ENCODE data around the gene PLPPR1.
"Not testable (repeated sequence)": the region's sequence is repeated elsewhere in the genome, so short reads cannot be mapped to it uniquely, and the experiment has no call there.

PLPPR1 gene

DNA sequence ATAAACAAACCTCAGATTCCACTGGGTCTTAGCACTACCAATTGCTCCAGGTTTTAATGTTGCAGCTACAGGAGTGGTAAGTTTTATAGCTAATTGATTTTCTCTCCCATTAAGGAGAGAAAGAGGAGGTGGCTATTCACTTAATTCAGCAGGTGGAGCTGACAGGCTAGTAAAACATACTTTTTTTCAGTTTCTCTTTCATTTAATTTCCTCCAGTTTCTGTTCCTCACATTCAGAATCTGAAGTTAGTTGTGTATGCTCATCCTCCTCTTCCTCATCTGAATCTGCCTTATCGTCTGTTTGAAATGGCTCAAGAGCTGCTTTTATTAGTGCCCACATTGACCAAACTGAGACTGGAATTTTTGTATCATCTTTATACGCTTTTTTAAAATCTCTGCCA, 98.0 kb downstream of the PLPPR1 start:
- no peak for DNase-seq (ENCODE audit: low spot score)

DNA sequence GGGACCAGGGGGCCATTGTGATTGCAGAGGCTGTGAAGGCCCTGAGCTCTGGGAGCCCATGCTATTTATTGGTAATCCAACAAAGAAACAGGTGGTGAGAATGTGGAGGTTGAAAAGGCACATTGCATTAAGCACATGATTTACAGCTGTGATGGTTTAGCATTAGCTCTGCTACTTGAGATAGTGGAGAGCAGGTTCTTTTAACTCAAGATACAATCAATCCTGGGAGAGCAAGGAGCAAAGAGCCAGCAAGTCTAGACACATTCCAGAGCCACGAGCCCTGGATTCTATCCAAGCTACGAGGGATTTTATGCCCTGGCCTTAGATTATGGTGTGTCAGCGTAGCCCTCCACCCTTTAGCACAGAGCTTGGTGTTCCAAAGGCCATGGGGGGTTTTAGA, 98.8 kb downstream of the PLPPR1 start:
- not testable (repeated sequence) for DNase-seq (ENCODE audit: low spot score)

DNA sequence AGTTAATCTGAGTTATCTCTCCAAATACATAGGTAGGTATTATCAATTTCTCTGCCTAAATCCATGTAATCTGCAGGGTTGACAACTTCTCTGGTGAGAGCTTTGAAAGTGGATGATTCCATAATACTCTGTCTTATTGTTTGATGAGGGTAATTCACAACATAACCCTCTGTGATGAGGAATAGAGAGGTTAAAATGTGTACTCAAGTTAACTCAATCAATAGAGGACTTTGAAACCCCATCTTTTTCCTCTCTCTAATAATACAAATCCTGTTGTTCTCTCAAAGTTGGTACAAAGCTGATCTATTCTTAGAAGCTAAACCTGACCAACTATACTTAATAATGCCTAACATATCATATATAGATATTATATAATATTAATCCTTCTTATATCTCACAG, 100.1 kb downstream of the PLPPR1 start:
- no peak for DNase-seq (ENCODE audit: low spot score)

DNA sequence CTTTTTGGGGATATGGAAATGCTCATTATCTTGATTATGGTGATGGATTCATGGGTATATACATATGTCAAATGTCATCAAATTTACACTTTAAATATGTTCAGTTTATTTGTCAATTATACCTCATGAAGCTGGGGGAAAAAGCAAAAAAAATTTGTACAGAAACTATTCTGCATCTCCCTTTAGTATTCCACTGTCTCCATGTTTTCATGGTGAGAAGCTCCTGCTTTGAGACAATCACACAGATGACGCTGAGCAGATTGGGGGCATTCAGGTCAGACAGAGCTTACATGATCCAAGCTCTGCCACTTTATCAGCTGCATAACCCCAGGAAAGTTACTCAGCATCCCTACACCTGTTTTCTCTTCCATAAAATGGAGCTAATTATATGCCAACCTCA, 101.5 kb downstream of the PLPPR1 start:
- DNase-seq (ENCODE audit: low spot score), result no peak

DNA sequence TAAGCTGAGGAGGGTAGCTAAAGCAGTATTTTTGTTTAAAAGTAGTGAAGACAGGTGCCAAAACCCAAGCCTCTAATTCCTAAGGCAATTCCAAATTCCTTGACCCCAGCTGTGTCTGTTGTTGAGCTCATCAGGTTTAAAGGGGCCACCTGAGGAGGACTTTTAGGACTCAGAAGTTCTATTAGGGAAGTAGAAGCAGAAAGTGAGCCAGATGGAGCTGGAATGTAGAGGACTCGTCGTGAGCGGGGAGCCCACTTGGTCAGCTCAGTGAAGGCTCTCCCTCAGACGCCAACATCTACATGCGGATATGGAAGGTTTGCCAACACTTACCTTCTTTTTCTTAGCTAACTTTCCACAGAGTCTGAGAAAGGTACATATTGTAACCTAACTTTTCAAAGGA, 102.8 kb downstream of the PLPPR1 start:
- DNase-seq (ENCODE audit: low spot score), result no peak

DNA sequence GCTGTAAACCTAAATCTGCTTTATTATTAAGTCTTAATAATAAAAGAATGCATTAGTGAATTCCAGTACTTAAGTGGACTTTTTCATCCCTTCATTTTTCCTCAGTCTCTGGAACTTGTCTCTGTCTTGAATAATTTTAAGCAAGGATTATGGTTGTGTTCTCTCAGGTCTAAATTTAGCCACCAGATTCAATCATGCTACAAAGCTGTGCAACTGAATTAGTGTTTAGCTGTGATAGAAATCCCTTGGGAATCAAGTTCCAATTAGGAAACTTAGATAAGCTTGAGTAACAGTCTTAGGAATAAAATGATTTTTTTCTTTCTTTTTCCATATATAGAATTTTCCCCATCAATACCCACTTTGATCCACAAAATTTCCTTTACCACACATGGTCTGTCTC, 104.3 kb downstream of the PLPPR1 start:
- no peak for DNase-seq (ENCODE audit: low spot score)

DNA sequence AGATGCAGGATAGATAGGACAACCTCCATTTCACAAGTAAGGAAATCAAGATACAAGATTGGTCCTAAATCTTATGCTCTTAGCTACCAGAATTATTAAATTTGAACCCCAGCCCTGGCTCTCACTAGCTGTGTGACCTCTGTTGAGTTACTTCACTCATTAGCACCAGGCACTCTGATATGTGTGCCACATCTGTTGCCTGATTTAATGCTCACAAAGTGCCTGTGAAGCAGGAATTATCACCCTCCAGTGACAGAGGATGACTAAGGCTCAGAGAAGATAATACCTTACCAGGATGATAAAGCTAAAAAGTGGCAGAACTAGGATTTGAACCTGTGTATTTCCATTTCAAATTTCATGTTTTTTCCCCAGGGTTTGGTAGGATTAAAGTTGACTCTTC, 110.0 kb downstream of the PLPPR1 start:
- DNase-seq (ENCODE audit: low spot score), result no peak

DNA sequence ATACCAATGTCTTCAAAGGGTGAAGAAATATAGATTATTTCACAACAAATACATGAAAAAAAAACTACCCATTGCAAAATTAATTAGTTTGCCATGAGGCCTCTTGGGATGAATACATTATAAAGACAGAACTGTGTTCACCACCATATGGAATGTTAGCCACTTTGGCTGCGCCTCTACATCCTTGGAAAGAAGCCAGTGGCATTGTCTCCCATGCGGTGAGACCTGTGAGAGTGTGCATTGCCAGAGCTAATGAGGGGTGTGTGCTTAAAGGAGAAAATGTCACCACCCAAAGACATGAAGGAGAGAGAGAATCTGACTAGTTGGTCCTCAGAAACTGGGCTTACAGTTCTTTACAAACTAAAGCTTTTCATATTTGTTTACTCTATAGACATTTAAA, 110.6 kb downstream of the PLPPR1 start:
- peak; percentile 19 for DNase-seq (ENCODE audit: low spot score)

DNA sequence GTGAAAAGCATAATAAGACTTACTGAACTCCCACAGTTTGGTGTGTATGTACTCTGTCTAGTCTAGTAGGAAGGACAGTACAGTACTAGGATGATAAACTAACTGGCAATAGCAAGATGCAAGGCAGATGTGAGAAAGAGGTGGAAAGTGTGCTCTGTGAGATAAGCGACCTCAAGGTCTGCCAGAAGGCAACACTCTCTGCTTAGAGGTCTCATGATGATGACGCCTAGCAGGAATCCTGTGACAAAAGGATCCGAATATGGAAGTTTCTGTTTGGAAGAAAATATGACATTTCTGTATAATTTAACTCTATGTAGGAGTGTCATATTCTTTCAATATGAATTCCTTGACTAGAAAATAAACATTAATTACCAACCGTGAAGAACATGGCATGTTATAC, 112.2 kb downstream of the PLPPR1 start:
- no peak for DNase-seq (ENCODE audit: low spot score)

DNA sequence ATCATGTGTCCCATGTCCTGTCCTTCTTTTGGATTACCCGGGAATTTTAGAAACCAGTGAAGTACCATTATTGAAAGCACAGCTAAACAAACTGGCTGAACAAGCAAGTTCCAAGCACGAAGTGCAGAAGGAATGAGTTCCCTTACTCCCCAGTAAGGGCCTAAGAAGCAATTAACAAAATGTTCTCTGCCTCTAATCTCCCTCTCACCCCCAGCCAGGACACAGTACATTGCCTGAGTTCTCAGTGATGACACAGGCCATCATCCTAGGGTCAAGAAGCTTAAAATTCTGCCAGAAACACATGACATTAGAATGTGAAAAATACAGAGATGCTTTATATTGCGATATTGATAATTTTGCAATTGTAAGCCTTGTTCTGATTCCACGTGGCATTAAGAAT, 118.0 kb downstream of the PLPPR1 start:
- DNase-seq (ENCODE audit: low spot score), result no peak

DNA sequence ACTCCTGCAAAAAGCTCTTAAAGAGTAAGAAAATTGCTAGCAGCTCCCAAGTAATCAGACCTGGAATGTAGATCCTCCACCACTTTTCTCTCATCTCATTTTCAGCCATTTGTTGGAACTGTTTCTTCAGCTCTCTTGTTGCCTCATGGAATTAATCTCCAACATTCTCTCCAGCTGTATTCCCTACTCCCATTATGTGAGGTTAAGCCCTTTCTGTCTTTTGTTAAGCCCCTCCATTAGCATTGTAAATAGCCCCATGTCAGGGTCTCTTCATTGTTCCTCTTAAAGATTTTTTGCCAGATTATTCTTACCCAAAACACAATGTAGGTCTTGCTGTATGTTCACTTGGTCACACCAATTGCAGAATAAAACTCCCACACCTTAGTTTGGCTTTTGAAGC, 119.8 kb downstream of the PLPPR1 start:
- no peak for DNase-seq (ENCODE audit: low spot score)

DNA sequence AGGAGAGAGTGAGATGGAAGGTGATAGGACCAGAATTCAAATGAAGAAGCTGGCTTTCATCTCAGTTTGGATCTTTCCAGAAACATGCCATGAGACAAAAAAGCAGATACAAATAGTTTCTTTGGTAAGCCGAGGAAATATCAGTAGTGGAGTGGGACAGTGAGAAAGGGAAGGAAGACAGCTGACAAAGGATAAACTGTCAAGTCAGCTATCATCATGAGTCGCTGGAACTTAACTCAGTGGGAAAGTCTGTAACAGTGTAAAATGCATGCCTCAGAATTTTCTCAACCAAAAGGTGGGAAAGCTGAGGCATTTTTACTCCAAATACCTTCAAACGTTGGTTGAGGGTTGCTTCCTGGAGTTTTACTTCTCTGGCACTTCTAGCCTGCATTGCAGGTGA, 129.8 kb downstream of the PLPPR1 start:
- DNase-seq (ENCODE audit: low spot score), result no peak

DNA sequence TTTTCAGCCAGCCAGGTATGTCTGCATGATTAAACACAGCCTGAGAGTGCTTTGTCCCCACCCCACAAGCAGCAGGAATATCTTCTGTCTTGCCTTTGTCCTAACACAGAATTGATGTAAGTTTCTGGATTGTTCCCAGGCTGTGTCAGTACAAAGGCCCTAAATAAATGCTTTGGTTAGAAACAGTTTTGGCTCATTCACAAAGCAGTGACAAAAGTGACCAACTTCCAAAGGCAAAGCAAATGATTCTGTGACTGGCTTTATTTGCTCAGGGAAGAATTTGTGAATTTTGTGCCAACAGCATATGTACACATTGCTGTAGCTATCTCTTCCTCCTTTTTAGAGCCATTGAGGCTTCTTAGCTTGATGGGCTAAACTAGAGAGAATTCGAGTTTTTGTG, 133.7 kb downstream of the PLPPR1 start:
- no peak for DNase-seq (ENCODE audit: low spot score)

DNA sequence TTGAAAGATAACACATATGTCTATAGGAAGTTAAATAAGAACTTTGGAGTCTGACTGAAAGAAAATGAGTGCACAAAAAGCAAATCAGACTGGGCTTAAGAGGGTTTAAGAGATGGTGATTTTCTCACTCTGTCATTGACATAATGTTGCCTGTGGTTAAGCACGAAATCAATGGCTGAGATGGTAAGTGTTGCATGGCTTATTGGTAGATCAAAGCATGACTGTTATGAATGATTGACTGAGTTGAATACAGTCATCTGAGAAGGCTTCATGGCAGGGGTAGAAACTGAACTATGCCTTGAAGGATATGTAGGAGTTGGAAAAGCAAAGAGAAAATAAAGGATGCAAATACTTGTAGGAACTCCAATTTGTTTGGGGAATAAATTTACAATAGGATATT, 136.6 kb downstream of the PLPPR1 start:
- no peak for DNase-seq (ENCODE audit: low spot score)

DNA sequence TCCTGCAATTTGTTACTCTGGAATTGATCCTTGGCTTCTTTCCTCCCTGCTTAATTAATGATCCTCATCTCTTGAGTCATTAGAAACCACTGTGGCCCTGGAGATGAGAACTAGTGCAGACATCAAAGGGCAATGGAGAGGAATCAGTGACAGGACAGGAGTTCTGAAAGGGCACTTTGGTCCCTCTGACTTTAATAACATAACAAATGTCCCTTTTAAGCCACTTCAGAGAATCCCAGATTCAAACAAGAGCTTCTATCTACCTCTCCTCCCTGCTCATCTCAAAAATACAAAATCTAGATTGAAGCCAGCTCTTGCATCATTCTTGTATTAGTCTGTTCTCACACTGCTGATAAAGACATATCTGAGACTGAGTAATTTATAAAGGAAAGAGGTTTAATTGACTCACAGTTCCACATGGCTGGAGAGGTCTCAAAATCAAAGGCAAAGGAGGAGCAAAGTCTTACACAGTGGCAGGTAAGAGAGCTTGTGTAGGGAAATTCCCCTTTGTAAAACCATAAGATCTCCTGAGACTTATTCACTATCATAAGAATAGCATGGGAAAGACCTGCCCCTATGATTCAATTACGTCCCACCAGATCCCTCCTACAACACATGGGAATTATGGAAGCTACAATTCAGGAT, 139.1 kb downstream of the PLPPR1 start:
- no peak for DNase-seq (ENCODE audit: low spot score)

DNA sequence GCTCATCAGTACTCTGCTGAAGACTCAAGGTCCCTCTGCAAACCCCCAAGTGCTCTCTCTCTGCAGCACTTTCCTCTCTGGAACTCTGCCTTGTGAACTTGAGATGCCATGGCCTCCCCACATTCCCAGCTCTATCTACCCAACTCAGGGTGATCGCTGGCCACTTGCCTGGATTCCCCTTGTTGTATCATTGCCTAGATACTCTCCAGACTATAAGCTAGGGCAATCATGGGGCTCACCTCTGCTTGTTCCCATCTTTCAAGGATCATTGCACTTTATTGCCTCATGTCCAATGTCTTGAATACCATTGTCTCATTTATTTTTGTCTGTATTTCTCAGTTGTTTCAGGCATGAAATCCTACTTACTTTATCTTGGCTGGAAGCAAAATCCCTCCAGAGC, 144.1 kb downstream of the PLPPR1 start:
- no peak for DNase-seq (ENCODE audit: low spot score)

DNA sequence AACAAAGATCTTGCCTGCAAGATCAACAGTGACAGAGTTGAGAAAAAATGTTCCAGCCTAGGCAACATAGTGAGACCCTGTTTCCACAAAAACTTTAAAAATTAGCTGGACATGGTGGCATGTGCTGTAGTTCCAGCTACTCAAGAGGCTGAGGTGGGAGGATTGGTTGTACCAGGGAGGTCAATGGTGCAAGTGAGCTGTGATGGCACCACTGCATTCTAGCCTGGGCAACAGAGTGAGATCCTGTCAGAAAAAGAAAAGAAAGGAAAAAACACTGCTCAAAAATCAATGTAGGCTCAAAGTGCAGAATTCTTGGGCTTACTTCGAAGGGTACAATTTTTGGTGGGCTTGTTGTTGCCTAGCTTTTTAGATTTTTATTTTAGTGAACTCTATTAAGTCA, 145.4 kb downstream of the PLPPR1 start:
- no peak for DNase-seq (ENCODE audit: low spot score)

DNA sequence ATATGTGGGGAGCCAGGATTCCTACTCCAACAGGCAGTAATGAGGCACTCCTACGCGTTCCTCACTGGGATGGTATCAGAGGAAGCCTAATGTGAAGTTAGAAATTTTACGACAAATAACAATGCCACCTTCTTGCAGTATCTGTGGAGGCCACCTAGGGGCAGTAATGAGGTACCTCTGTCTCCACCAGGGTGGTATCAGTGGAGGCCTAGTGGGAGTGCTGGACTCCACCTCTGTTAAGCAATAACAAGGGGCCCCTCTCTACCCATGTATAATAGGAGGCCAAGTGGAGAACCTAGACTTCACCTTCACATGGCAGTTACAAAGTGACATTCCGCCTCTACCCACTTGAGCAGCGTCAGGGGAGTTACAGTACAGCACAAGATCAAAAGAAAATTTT, 147.9 kb downstream of the PLPPR1 start:
- no peak for DNase-seq (ENCODE audit: low spot score)

DNA sequence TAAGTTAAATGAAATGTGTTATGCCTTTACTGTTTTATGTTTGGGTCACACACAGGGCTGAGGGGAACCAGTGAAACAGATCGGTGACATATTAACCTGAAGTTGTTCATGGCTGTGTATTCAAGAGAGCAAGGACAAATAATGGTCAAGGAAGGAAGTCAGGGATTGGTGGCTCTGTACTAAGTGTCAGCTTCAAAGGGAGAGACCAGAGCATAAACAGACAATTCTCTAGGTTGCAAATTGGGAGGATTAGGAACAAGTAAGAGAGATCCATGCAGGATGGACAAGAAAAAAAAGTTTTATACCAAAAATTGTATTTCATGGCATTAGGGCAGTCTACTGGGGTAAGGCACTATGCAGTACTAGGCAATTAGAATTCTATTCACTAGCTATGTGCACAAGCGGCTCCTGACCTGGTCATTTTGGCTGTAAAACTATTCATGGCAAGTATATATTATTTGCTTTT, 156.3 kb downstream of the PLPPR1 start:
- no peak for DNase-seq (ENCODE audit: low spot score)

DNA sequence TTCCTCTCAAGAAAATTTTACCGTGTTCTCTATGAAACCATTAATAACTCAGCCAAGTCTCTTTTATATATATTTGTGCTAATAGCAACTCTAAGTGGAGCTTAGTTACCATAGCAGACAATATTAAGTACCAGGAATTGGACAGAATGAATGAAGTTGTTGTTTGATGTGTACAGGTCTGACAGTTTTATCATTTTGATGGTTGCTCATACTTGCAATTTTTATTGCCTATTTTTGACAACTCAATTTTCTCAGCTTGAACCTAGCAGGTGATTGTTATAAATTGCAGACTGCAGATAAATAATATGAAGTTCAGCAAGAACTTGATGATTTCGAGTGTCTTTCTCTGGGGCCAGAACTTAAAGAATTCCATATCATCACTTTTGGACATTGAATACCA, 163.2 kb downstream of the PLPPR1 start:
- no peak for DNase-seq (ENCODE audit: low spot score)

DNA sequence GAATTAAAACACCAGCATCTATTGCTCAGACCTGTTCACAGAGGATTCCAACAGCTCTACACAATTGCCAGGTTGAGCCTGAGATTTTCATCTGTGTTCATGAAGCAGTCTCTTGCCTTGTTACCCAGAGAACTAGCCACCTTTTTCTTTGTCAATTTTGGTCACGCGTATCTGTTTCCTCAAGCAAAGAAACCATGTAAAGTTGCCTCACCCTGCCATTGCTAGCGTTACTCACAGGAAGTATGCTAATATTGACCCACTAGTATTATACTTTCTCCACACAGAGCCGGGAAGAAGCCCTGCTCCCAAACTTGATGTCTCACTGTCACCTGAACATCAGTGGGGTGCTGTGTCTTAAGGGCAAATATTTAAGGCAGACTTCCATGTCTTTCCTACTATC, 168.5 kb downstream of the PLPPR1 start:
- DNase-seq (ENCODE audit: low spot score), result no peak

DNA sequence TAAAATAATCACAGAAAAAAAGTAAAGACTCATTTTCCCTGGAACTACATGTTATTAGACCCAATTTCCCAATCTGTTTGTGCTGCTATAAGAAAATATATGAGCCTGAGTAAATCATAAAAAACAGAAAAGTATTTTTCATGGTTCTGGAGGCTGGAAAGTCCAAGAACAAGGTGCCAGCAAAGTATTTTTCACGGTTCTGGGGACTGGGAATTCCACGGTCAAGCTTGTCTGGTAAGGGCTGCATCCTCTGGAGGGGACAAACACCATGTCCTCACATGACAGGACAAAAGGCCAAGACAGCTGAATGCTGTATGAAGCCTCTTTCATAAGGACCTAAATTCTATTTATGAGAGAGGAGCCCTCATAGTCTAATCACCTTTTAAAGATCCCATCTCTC, 172.3 kb downstream of the PLPPR1 start:
- DNase-seq (ENCODE audit: low spot score), result no peak

DNA sequence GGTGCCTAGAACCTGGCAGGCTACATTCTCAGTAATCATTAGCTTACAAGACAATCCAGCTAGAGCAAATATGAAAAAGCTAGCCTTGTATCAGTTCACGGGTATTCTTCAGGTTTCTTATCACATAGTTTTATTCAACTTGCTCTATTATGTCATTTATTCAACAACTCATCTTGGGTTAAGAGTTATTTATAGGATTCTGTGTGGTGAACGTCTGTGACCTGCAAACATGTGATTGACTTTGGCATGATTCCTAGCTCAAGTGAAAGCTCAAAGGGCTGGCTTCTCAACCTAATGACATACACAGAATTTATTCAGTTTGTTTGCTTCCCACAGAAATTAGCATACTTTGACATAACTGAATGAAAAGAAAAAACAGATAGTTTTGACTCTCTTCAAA, 173.1 kb downstream of the PLPPR1 start:
- no peak for DNase-seq (ENCODE audit: low spot score)

DNA sequence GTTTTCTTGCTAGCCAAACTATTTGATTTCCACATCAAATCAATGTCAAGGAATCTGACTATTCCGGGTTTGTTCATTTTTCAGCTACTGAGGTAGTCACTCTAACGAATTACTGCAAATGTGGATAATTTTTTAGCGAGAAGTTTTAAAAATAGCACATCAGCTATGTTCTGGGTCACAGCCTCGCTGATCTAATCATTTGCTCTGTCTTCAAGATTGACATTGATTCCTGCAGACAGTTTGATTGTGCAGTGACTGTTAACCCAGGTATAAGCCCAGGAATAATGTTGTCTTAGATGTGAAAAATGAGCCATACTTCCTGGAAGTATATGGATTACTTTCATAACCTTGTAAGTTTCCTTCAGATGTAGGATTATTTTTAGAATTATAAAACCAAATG, 181.1 kb downstream of the PLPPR1 start:
- no peak for DNase-seq (ENCODE audit: low spot score)

DNA sequence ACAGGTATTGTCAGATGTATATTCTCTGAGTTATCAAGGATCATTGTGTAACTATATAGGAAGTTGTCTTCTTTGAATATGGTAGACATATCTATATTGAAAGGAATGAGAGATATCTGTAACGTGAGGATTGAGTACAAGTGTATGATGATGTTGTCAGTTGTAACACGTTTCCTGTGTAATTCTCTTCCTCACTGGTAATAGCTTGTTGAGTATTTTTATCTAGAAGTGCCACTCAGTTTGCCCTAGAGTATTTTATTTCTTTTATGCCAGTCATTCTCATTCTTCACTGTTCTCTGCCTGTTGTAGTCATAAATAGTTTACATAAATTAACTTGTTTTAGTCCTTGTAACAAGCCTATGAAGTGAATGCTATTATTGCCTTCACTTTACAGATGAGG, 184.1 kb downstream of the PLPPR1 start:
- DNase-seq (ENCODE audit: low spot score), result no peak

Measured in cerebellar cortex (tissue), 1 donor.